Left ventricle myocardium inferior (tissue), 1 donor: ENCODE data around the gene USP54. TPM values are rescaled to one million over a fixed set of nuclear protein-coding genes. Genes with fewer than 3 reads are reported as not detected.

Experiments used
- DNase-seq: peaks from one replicate; pipeline ENCODE4 v3.0.0-alpha.2; 2020
- H3K27ac ChIP-seq: fragments of 200-600 bp; replicated peaks from 2 replicates; pipeline ENCODE4 v1.8.0; 2021
- H3K27me3 ChIP-seq: fragments of 200-600 bp; 2 replicates; pipeline ENCODE4 v1.8.0; 2021; ENCODE audit warnings: low read depth
- H3K36me3 ChIP-seq: fragments of 200-600 bp; 2 replicates; pipeline ENCODE4 v1.8.0; 2021
- H3K4me1 ChIP-seq: fragments of 200-600 bp; 2 replicates; pipeline ENCODE4 v1.8.0; 2021
- H3K4me3 ChIP-seq: fragments of 200-600 bp; 2 replicates; pipeline ENCODE4 v1.8.0; 2021; ENCODE audit warnings: mild to moderate bottlenecking, moderate library complexity
- H3K9me3 ChIP-seq: fragments of 200-600 bp; replicated peaks from 2 replicates; pipeline ENCODE4 v1.8.0; 2021
- intact Hi-C: fragments of 100-400 bp; cut with micrococcal nuclease; formaldehyde crosslinking; loops from one replicate; pipeline ENCODE4 v1.11.0; 2022
- total RNA-seq: library from RNA; stranded (reverse); fragmentation: NEBNext Ultra II Directional; extraction: Animal tissue kit (Norgen Biotek cat#: 25700); gene quantifications from one replicate; pipeline ENCODE4 v1.2.1, GENCODE V29; 2021
- TF ChIP-seq, protein P1 (sequence below): fragments of 200-600 bp; IDR thresholded peaks from 2 replicates; pipeline ENCODE4 v1.8.0; 2021; ENCODE audit warnings: antibody characterized with exemption, mild to moderate bottlenecking, borderline replicate concordance
- donor health status: DM: no; HTN: yes; CAD: no; lungs with severe emphysema.

The USP54 gene
- total RNA-seq, 1 donor from 2014 or later, result 19.6 TPM

DNA sequence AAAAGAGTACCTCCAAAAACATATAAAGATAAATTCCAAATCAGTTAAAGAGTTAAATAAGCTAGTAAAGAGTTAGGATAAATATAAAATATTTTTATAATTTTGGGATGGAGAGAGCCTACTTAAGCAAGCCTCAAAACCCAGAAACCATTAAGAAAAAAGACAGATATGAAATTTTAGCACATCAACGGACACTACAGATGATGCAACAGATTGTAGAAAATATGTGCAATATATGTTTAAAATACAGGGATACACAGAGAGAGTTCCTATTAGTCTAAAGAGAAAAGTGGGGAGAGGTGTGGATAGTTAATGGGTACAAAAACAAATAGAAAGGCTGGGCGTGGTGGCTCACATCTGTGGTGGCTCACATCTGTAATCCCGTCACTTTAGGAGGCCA is 23.6 kb upstream of the USP54 start:
- Histone ChIP-seq H3K27me3 (no peaks in the 10 kb centered on the region), H3K9me3 (no peaks in the 10 kb centered on the region), H3K4me1 (no peaks in the 10 kb centered on the region), H3K27ac (no peak overlapping the region), H3K36me3 (no peaks in the 10 kb centered on the region), H3K4me3 (no peak overlapping the region)
- intact Hi-C loops, result no loop called here
- DNase-seq, result no peak
- TF ChIP-seq, protein P1, sequence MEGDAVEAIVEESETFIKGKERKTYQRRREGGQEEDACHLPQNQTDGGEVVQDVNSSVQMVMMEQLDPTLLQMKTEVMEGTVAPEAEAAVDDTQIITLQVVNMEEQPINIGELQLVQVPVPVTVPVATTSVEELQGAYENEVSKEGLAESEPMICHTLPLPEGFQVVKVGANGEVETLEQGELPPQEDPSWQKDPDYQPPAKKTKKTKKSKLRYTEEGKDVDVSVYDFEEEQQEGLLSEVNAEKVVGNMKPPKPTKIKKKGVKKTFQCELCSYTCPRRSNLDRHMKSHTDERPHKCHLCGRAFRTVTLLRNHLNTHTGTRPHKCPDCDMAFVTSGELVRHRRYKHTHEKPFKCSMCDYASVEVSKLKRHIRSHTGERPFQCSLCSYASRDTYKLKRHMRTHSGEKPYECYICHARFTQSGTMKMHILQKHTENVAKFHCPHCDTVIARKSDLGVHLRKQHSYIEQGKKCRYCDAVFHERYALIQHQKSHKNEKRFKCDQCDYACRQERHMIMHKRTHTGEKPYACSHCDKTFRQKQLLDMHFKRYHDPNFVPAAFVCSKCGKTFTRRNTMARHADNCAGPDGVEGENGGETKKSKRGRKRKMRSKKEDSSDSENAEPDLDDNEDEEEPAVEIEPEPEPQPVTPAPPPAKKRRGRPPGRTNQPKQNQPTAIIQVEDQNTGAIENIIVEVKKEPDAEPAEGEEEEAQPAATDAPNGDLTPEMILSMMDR, result no peak

DNA sequence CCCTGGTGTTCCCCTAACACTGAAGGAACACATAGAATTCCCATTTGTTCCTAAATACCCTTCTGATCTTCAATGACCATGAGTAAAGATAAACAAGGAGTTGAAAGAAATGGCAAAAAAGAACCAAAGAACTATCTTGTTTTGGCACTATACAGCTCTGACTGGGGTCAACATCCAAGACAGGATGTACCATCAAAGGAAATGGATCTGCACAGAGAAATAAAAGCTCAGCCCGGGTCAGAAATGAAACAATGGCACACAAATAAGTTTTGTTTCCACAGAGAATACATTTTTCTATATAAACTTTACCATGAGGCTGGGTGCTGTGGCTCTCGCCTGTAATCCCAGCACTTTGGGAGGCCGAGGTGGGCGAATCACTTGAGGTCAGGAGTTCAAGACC is 18.0 kb upstream of the USP54 start:
- Histone ChIP-seq H3K4me1 (no peaks in the 10 kb centered on the region), H3K27me3 (no peaks in the 10 kb centered on the region), H3K27ac (no peak overlapping the region), H3K4me3 (no peak overlapping the region), H3K9me3 (no peaks in the 10 kb centered on the region), H3K36me3 (no peaks in the 10 kb centered on the region)
- no peak for DNase-seq
- TF ChIP-seq, protein P1, result no peak
- intact Hi-C loops, result no loop called here

- Histone ChIP-seq H3K4me3 (no peak overlapping the region), H3K36me3 (no peaks in the 10 kb centered on the region), H3K27me3 (no peaks in the 10 kb centered on the region), H3K9me3 (no peaks in the 10 kb centered on the region), H3K4me1 (no peaks in the 10 kb centered on the region), H3K27ac (no peak overlapping the region)
- TF ChIP-seq, protein P1, result no peak
- no peak for DNase-seq
- intact Hi-C loops, result no loop called here
Measured at GRCh38 chr10:73601486-73601921, 10.4 kb upstream of the USP54 start.

DNA sequence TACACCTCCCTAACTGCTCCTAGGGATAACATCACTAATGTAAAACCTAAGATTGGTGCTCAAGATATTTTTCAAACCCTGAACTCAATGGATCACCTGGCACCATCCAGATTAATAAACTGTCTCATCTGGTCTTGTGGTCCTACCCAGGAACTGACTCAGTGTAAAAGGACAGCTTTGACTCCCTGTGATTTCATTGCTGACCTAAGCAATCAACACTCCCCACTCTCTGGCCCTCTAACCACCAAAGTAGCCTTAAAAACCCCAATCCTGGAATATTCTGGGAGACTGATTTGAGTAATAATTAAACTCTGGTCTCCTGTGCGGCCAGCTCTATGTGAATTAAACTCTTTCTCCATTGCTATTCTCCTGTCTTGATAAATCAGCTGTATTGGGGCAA is 6.2 kb upstream of the USP54 start:
- Histone ChIP-seq H3K27ac (no peak overlapping the region), H3K27me3 (no peaks in the 10 kb centered on the region), H3K9me3 (no peaks in the 10 kb centered on the region), H3K4me1 (peaks cover 3% of the 10 kb centered on the region), H3K36me3 (no peaks in the 10 kb centered on the region), H3K4me3 (no peak overlapping the region)
- TF ChIP-seq, protein P1, result no peak
- intact Hi-C loops, result no loop called here
- no peak for DNase-seq

DNA sequence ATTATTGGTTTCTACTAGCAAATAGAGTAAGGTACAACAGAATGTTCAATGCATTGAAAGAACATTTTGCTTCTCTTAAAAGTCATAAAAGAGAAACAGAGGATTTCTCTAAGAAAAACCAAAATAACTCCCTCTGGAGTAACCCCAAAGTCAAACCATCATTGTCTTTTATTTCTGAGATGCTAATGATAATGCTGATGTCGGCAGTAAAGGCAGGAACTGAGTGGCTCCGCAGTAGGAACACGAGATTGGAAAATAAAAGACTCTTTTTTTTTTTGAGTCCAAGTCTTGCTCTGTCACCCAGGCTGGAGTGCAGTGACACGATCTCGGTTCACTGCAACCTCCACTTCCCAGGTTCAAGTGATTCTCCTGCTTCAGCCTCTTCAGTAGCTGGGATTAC is 2.7 kb upstream of the USP54 start:
- Histone ChIP-seq H3K4me3 (no peak overlapping the region), H3K4me1 (peaks cover 34% of the 10 kb centered on the region), H3K27me3 (no peaks in the 10 kb centered on the region), H3K27ac (no peak overlapping the region), H3K9me3 (no peaks in the 10 kb centered on the region), H3K36me3 (no peaks in the 10 kb centered on the region)
- TF ChIP-seq, protein P1, result no peak
- intact Hi-C loops, result no loop called here
- DNase-seq, result no peak

DNA sequence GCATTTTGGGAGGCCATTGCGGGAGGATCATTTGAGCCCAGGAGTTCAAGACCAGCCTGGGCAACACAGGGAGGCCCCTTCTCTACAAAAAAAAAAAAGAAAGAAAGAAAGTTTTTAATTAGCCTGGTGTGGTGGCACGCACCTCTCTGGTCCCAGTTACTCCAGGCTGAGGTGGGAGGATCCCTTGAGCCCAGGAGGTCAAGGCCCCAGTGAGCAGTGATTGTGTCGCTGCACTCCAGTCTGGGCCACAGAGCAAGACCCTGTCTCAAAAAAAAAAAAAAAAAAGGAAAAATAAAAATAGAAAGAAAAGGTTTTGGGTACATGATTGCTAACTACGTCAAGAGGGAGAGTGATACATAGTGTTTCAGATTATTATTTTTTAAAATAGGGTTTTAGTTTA is 2.0 kb upstream of the USP54 start:
- Histone ChIP-seq H3K4me1 (peaks cover 38% of the 10 kb centered on the region), H3K27ac (no peak overlapping the region), H3K9me3 (no peaks in the 10 kb centered on the region), H3K36me3 (no peaks in the 10 kb centered on the region), H3K27me3 (no peaks in the 10 kb centered on the region), H3K4me3 (no peak overlapping the region)
- TF ChIP-seq, protein P1, result no peak
- intact Hi-C loops, result no loop called here
- no peak for DNase-seq
